Loucy (cell line): ENCODE data around the gene PANX2.

Experiments
- H2AFZ ChIP-seq: fragments of 200-600 bp; sonication (generic); 2 replicates; pipeline ENCODE4 v1.6.0; 2016; ENCODE audit warnings: antibody characterized with exemption, mild to moderate bottlenecking, low read length, moderate library complexity
- H3F3A ChIP-seq: fragments of 200-600 bp; 2 replicates; pipeline ENCODE4 v1.6.0; 2016; ENCODE audit warnings: antibody characterized with exemption, low read depth, mild to moderate bottlenecking
- H3K27me3 ChIP-seq: fragments of 200-600 bp; sonication (generic); 2 replicates; pipeline ENCODE4 v1.6.1; 2014; ENCODE audit warnings: low read length, mild to moderate bottlenecking; ENCODE audit not compliant: insufficient read depth, poor library complexity, severe bottlenecking
- H3K36me3 ChIP-seq: fragments of 200-600 bp; sonication (generic); 2 replicates; pipeline ENCODE4 v1.6.1; 2016; ENCODE audit warnings: low read length; ENCODE audit not compliant: insufficient read depth
- H3K4me1 ChIP-seq: fragments of 200-600 bp; sonication (generic); 2 replicates; pipeline ENCODE4 v1.5.1; 2014; ENCODE audit warnings: low read length, mild to moderate bottlenecking; ENCODE audit not compliant: insufficient read depth, poor library complexity, severe bottlenecking
- H3K4me2 ChIP-seq: fragments of 200-600 bp; sonication (generic); 2 replicates; pipeline ENCODE4 v1.6.0; 2014; ENCODE audit warnings: antibody characterized with exemption, low read length, low read depth, mild to moderate bottlenecking; ENCODE audit not compliant: poor library complexity, severe bottlenecking
- H3K4me3 ChIP-seq: fragments of 200-600 bp; sonication (generic); 2 replicates; pipeline ENCODE4 v1.5.1; 2014; ENCODE audit warnings: low read length, mild to moderate bottlenecking, mixed read lengths; ENCODE audit not compliant: poor library complexity, severe bottlenecking
- H3K79me2 ChIP-seq: fragments of 200-600 bp; sonication (generic); 2 replicates; pipeline ENCODE4 v1.6.1; 2014; ENCODE audit warnings: low read length; ENCODE audit not compliant: insufficient read depth
- H3K9ac ChIP-seq: fragments of 200-600 bp; sonication (generic); 2 replicates; pipeline ENCODE4 v1.6.0; 2014; ENCODE audit warnings: mild to moderate bottlenecking, low read depth, low read length, moderate library complexity; ENCODE audit not compliant: poor library complexity, severe bottlenecking
- H3K9me2 ChIP-seq: fragments of 200-600 bp; sonication (generic); replicated peaks from 2 replicates; pipeline ENCODE4 v1.6.1; 2016; ENCODE audit warnings: low read depth, low read length, mixed read lengths
- H3K9me3 ChIP-seq: fragments of 200-600 bp; sonication (generic); 2 replicates; pipeline ENCODE4 v1.6.1; 2014; ENCODE audit warnings: mild to moderate bottlenecking, antibody characterized with exemption, low read length, low read depth; ENCODE audit not compliant: insufficient read depth
- H4K20me1 ChIP-seq: fragments of 200-600 bp; sonication (generic); 2 replicates; pipeline ENCODE4 v1.6.0; 2014; ENCODE audit warnings: antibody characterized with exemption, low read length, mild to moderate bottlenecking; ENCODE audit not compliant: insufficient read depth, poor library complexity, severe bottlenecking
- EZH2phosphoT487 ChIP-seq: fragments of 200-600 bp; IDR thresholded peaks from 2 replicates; pipeline ENCODE4 v1.6.1; 2018; ENCODE audit warnings: antibody characterized with exemption, mild to moderate bottlenecking, moderate library complexity, borderline replicate concordance
- TF ChIP-seq, protein P1 (sequence below): fragments of 200-600 bp; sonication (generic); conservative IDR thresholded peaks from 2 replicates; pipeline ENCODE4 v1.5.1; 2014; ENCODE audit warnings: mild to moderate bottlenecking, antibody characterized with exemption, low read length

Gene PANX2

DNA sequence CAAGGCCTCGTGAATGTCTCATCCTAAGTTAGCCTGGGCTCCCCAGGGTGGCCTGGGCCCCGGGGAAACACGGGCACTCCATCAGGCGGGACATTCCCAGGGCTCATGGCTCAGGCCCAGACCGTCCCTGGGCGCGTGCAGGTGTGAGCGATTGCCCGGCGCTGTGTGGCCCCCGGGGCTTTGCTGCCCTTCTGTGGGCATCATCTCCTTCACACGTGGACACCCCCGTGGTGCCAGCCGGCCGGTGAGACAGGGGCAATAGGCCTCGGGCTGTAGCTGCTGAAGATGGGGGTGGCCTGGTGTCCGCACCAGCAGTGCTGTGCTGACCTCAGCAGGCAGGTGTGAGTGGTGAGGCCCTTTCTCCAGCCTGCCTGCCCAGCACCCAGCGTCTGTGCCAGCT lies 25.7 kb downstream of the PANX2 start:
- no peaks in the 10 kb centered on the region for H3K9me2 ChIP-seq
- peaks cover 22% of the 10 kb centered on the region; the same call in 1 of the 2 replicates for H3K36me3 ChIP-seq
- no peak overlapping the region for H3K4me3 ChIP-seq
- H3K27me3 ChIP-seq: no peaks in the 10 kb centered on the region
- TF ChIP-seq EZH2phosphoT487: no peak
- TF ChIP-seq, protein P1, sequence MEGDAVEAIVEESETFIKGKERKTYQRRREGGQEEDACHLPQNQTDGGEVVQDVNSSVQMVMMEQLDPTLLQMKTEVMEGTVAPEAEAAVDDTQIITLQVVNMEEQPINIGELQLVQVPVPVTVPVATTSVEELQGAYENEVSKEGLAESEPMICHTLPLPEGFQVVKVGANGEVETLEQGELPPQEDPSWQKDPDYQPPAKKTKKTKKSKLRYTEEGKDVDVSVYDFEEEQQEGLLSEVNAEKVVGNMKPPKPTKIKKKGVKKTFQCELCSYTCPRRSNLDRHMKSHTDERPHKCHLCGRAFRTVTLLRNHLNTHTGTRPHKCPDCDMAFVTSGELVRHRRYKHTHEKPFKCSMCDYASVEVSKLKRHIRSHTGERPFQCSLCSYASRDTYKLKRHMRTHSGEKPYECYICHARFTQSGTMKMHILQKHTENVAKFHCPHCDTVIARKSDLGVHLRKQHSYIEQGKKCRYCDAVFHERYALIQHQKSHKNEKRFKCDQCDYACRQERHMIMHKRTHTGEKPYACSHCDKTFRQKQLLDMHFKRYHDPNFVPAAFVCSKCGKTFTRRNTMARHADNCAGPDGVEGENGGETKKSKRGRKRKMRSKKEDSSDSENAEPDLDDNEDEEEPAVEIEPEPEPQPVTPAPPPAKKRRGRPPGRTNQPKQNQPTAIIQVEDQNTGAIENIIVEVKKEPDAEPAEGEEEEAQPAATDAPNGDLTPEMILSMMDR: no peak
- H3K4me2 ChIP-seq: no peak overlapping the region
- no peak overlapping the region for H3K9ac ChIP-seq
- no peaks in the 10 kb centered on the region for H3K9me3 ChIP-seq
- H3F3A ChIP-seq: peaks cover 9% of the 10 kb centered on the region; the same call in 1 of the 2 replicates
- peaks cover 17% of the 10 kb centered on the region for H4K20me1 ChIP-seq
- peaks cover 20% of the 10 kb centered on the region for H3K4me1 ChIP-seq
- no peak overlapping the region for H2AFZ ChIP-seq
- H3K79me2 ChIP-seq: peaks cover 37% of the 10 kb centered on the region

DNA sequence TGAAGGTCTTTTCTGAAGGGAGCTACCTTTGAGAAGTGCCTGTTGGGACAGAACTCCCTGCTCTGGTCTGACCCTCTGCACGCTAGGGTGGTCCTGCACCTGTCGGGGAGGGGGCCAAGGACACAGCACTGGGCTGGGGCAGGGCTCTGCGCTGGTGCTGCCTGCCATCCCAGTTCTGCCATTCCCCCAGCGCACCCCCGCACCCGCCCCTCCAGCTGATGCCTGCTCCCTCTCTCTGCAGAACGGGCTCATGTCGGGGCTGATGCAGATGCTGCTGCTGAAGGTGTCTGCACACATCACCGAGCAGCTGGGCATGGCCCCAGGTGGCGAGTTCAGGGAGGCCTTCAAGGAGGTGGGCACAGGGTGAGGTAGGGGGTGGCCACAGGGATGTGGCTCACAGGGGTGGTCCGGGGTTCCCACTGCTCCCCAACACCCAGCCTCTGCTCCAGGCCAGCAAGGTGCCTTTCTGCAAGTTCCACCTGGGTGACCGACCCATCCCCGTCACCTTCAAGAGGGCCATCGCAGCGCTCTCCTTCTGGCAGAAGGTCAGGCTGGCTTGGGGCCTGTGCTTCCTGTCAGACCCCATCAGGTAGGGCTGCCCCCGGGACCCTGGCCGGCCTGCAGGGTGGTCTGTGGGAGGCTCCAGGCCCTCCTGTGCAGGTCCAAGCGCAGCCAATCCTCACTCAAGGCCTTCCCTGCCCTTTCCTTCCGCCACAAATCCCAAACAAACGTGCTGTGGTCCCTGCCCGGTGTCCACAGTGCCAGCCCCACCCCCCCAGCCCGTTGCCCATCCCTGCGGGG lies 26.7 kb downstream of the PANX2 start:
- H3K79me2 ChIP-seq: peaks cover 40% of the 10 kb centered on the region
- H3K4me3 ChIP-seq: no peak overlapping the region
- no peaks in the 10 kb centered on the region for H3K27me3 ChIP-seq
- H3F3A ChIP-seq: no peaks in the 10 kb centered on the region
- H3K9me3 ChIP-seq: no peaks in the 10 kb centered on the region
- peaks cover 19% of the 10 kb centered on the region for H4K20me1 ChIP-seq
- H3K36me3 ChIP-seq: peaks cover 22% of the 10 kb centered on the region; the same call in 1 of the 2 replicates
- H3K4me1 ChIP-seq: peaks cover 19% of the 10 kb centered on the region
- no peak overlapping the region for H3K4me2 ChIP-seq
- no peaks in the 10 kb centered on the region for H3K9me2 ChIP-seq
- H3K9ac ChIP-seq: no peak overlapping the region
- TF ChIP-seq EZH2phosphoT487: no peak
- TF ChIP-seq, protein P1: no peak
- no peak overlapping the region for H2AFZ ChIP-seq

DNA sequence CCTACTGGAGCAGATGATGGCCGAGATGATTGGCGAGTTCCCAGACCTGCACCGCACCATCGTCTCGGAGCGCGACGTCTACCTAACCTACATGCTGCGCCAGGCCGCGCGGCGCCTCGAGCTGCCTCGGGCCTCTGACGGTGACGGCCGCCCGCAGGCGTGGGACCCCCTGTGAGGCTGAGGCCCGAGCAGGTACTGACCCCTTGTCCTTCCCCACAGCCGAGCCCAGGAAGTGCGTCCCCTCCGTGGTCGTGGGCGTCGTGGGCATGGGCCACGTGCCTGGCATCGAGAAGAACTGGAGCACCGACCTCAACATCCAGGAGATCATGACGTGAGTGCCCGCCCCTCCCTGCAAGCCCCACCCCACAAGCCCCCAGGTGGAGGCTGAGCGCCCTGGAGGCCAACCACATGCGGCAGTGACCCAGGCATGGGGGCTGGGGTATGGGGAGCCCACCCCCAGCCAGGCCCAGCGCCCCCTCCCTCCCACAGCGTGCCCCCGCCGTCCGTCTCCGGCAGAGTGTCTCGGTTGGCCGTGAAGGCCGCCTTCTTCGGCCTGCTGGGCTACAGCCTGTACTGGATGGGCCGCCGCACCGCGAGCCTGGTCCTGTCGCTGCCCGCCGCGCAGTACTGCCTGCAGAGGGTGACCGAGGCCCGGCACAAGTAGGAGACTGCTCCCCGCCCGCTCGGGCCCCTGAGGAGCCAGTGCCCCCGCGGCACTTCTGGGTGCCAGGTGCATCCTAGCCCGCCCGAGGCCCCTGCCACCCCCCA lies 27.5 kb downstream of the PANX2 start:
- H3K79me2 ChIP-seq: peaks cover 40% of the 10 kb centered on the region
- H3K4me2 ChIP-seq: no peak overlapping the region
- H3K27me3 ChIP-seq: no peaks in the 10 kb centered on the region
- H4K20me1 ChIP-seq: peaks cover 19% of the 10 kb centered on the region
- no peak overlapping the region for H3K9ac ChIP-seq
- TF ChIP-seq EZH2phosphoT487: no peak
- TF ChIP-seq, protein P1: no peak
- H3F3A ChIP-seq: no peaks in the 10 kb centered on the region
- H3K4me3 ChIP-seq: no peak overlapping the region
- H3K9me2 ChIP-seq: no peaks in the 10 kb centered on the region
- peaks cover 22% of the 10 kb centered on the region; the same call in 1 of the 2 replicates for H3K36me3 ChIP-seq
- H2AFZ ChIP-seq: no peak overlapping the region
- peaks cover 15% of the 10 kb centered on the region for H3K4me1 ChIP-seq
- H3K9me3 ChIP-seq: no peaks in the 10 kb centered on the region
